ENCODE data around the gene SAA2.
"Not testable (repeated sequence)": the region's sequence is repeated elsewhere in the genome, so short reads cannot be mapped to it uniquely, and the experiment has no call there.

Gene SAA2

GRCh38 chr11:18248561-18248960 lies at the start of gene SAA2:
Gene SAA2 (minus strand): TSS chr11:18248668. CDS start chr11:18248011, 657 bp downstream.
- no peak for DNase-seq

GRCh38 chr11:18295316-18295715 lies 46.8 kb upstream of the SAA2 start:
- no peak for DNase-seq

GRCh38 chr11:18294862-18295261 lies 46.4 kb upstream of the SAA2 start:
- no peak for DNase-seq

- no peak for DNase-seq
Observed at GRCh38 chr11:18288911-18289310, 40.4 kb upstream of the SAA2 start.

GRCh38 chr11:18285841-18286240 lies 37.4 kb upstream of the SAA2 start:
- no peak for DNase-seq

GRCh38 chr11:18282626-18283025 lies 34.2 kb upstream of the SAA2 start:
- no peak for DNase-seq

GRCh38 chr11:18280438-18281045 lies 32.1 kb upstream of the SAA2 start:
- DNase-seq, result no peak

GRCh38 chr11:18277565-18278271 lies 29.2 kb upstream of the SAA2 start:
- no peak for DNase-seq

- DNase-seq, result no peak
Observed at GRCh38 chr11:18271206-18271605, 22.7 kb upstream of the SAA2 start.

- no peak for DNase-seq
Observed at GRCh38 chr11:18270102-18270501, 21.6 kb upstream of the SAA2 start.

- DNase-seq, result not testable (repeated sequence)
Observed at GRCh38 chr11:18269252-18269651, 20.8 kb upstream of the SAA2 start.

- not testable (repeated sequence) for DNase-seq
Observed at GRCh38 chr11:18267335-18268133, 19.1 kb upstream of the SAA2 start.

- DNase-seq, result no peak
Observed at GRCh38 chr11:18265949-18266348, 17.5 kb upstream of the SAA2 start, which contains the start of gene SAA1. Gene SAA1 (plus strand): TSS chr11:18266264. CDS start chr11:18266888, 624 bp downstream.

GRCh38 chr11:18264677-18265555 lies 16.4 kb upstream of the SAA2 start:
- DNase-seq, result no peak

GRCh38 chr11:18264035-18264434 lies 15.6 kb upstream of the SAA2 start:
- no peak for DNase-seq

GRCh38 chr11:18262681-18263350 lies 14.3 kb upstream of the SAA2 start:
- DNase-seq, result not testable (repeated sequence)

GRCh38 chr11:18261721-18262120 lies 13.3 kb upstream of the SAA2 start:
- DNase-seq, result no peak

GRCh38 chr11:18259259-18259658 lies 10.8 kb upstream of the SAA2 start:
- no peak for DNase-seq

GRCh38 chr11:18254781-18255361 lies 6.4 kb upstream of the SAA2 start:
- DNase-seq, result no peak

GRCh38 chr11:18253778-18254338 lies 5.4 kb upstream of the SAA2 start:
- DNase-seq, result no peak

GRCh38 chr11:18253233-18253632 lies 4.8 kb upstream of the SAA2 start:
- DNase-seq, result no peak
